GM23338 (cell line): Measurements from ENCODE around the gene SERP2. TPM values are rescaled to one million over a fixed set of nuclear protein-coding genes. Genes with fewer than 3 reads are reported as not detected.

ENCODE experiments used
- ATAC-seq: fragments of 200-7000 bp; cut with Tn5 transposase; 3 replicates; pipeline ENCODE4 v1.9.1; 2020
- DNase-seq: peaks from one replicate; pipeline ENCODE4 v3.0.0-alpha.2; 2015; ENCODE audit warnings: low spot score
- H2AFZ ChIP-seq: fragments of 200-600 bp; sonication (generic); 2 replicates; pipeline ENCODE4 v1.8.0; 2016; ENCODE audit warnings: antibody characterized with exemption, mild to moderate bottlenecking, moderate library complexity
- H3F3A ChIP-seq: fragments of 200-600 bp; sonication (generic); replicated peaks from 2 replicates; pipeline ENCODE4 v1.8.0; 2017; ENCODE audit warnings: antibody characterized with exemption, mixed run types, low read depth
- H3K27ac ChIP-seq: fragments of 200-600 bp; sonication (generic); 2 replicates; pipeline ENCODE4 v1.6.1; 2016; ENCODE audit warnings: low read depth
- H3K27me3 ChIP-seq: fragments of 200-600 bp; sonication (generic); 2 replicates; pipeline ENCODE4 v1.8.0; 2016; ENCODE audit warnings: mild to moderate bottlenecking, mixed run types, moderate library complexity; ENCODE audit not compliant: insufficient read depth
- H3K36me3 ChIP-seq: fragments of 200-600 bp; sonication (generic); 2 replicates; pipeline ENCODE4 v1.8.0; 2016; ENCODE audit warnings: mild to moderate bottlenecking; ENCODE audit not compliant: insufficient read depth
- H3K4me1 ChIP-seq: fragments of 200-600 bp; sonication (generic); 2 replicates; pipeline ENCODE4 v1.8.0; 2016; ENCODE audit warnings: mild to moderate bottlenecking, moderate library complexity; ENCODE audit not compliant: insufficient read depth
- H3K4me2 ChIP-seq: fragments of 200-600 bp; sonication (generic); 2 replicates; pipeline ENCODE4 v1.7.1; 2017; ENCODE audit warnings: mixed run types
- H3K4me3 ChIP-seq: fragments of 200-600 bp; sonication (generic); 2 replicates; pipeline ENCODE4 v1.6.1; 2016; ENCODE audit warnings: mixed run types
- H3K79me2 ChIP-seq: fragments of 200-600 bp; sonication (generic); replicated peaks from 2 replicates; pipeline ENCODE4 v1.8.0; 2017; ENCODE audit warnings: mild to moderate bottlenecking; ENCODE audit not compliant: insufficient read depth
- H3K9me2 ChIP-seq: fragments of 200-600 bp; sonication (generic); 2 replicates; pipeline ENCODE4 v1.8.0; 2017; ENCODE audit not compliant: insufficient read depth
- H4K20me1 ChIP-seq: fragments of 200-600 bp; sonication (generic); replicated peaks from 2 replicates; pipeline ENCODE4 v1.8.0; 2017; ENCODE audit warnings: mild to moderate bottlenecking; ENCODE audit not compliant: insufficient read depth
- H3K27ac Mint-ChIP-seq: 2 replicates; pipeline ENCODE4 v1.8.0; 2020; ENCODE audit warnings: inconsistent platforms, mild to moderate bottlenecking, moderate library complexity, mixed read lengths
- H3K27me3 Mint-ChIP-seq: 3 replicates; pipeline ENCODE4 v1.8.0; 2022; ENCODE audit warnings: low read depth, mild to moderate bottlenecking, moderate library complexity, mixed read lengths, inconsistent platforms; ENCODE audit not compliant: insufficient read depth, poor library complexity
- H3K36me3 Mint-ChIP-seq: 3 replicates; pipeline ENCODE4 v1.8.0; 2021; ENCODE audit warnings: low read depth, mild to moderate bottlenecking, inconsistent platforms, moderate library complexity, mixed read lengths
- H3K4me1 Mint-ChIP-seq: 3 replicates; pipeline ENCODE4 v1.8.0; 2020; ENCODE audit warnings: mild to moderate bottlenecking, inconsistent platforms, mixed read lengths
- H3K4me3 Mint-ChIP-seq: 3 replicates; pipeline ENCODE4 v1.8.0; 2021; ENCODE audit warnings: moderate library complexity, mild to moderate bottlenecking, inconsistent platforms, mixed read lengths
- H3K9me3 Mint-ChIP-seq: 3 replicates; pipeline ENCODE4 v1.8.0; 2020; ENCODE audit warnings: moderate library complexity, mild to moderate bottlenecking, inconsistent platforms, mixed read lengths
- CREB1 ChIP-seq: fragments of 250-450 bp; sonication (Bioruptor Pico); IDR thresholded peaks from 2 replicates; pipeline ENCODE4 v1.5.0; 2020; ENCODE audit warnings: low read depth, mild to moderate bottlenecking, moderate library complexity
- EZH2 ChIP-seq: fragments of 200-600 bp; sonication (generic); IDR thresholded peaks from one replicate; pipeline ENCODE4 v1.8.0; 2017; ENCODE audit warnings: antibody characterized with exemption, mild to moderate bottlenecking, low read depth; ENCODE audit not compliant: unreplicated experiment
- EZH2phosphoT487 ChIP-seq: fragments of 200-600 bp; sonication (generic); IDR thresholded peaks from one replicate; pipeline ENCODE4 v1.8.1; 2018; ENCODE audit warnings: antibody characterized with exemption; ENCODE audit not compliant: unreplicated experiment
- JUNB ChIP-seq: IDR thresholded peaks from one replicate; pipeline ENCODE4 v1.6.1; 2016; ENCODE audit warnings: antibody characterized with exemption; ENCODE audit not compliant: unreplicated experiment
- NANOG ChIP-seq: IDR thresholded peaks from 2 replicates; pipeline ENCODE4 v1.6.1; 2016; ENCODE audit warnings: antibody characterized with exemption, borderline replicate concordance
- POLR2AphosphoS5 ChIP-seq: IDR thresholded peaks from 2 replicates; pipeline ENCODE4 v1.6.1; 2016; ENCODE audit warnings: antibody characterized with exemption, low read depth
- STAT1 ChIP-seq: IDR thresholded peaks from one replicate; pipeline ENCODE4 v1.6.1; 2016; ENCODE audit warnings: antibody characterized with exemption; ENCODE audit not compliant: unreplicated experiment
- ZNF114 ChIP-seq: fragments of 250-450 bp; sonication (Bioruptor Pico); IDR thresholded peaks from 2 replicates; pipeline ENCODE4 v1.5.0; 2020; ENCODE audit warnings: mild to moderate bottlenecking, moderate library complexity
- ZNF331 ChIP-seq: fragments of 250-450 bp; sonication (Bioruptor Pico); IDR thresholded peaks from 2 replicates; pipeline ENCODE4 v1.5.0; 2020; ENCODE audit warnings: low read depth, mild to moderate bottlenecking, moderate library complexity
- ZNF462 ChIP-seq: fragments of 250-450 bp; sonication (Bioruptor Pico); IDR thresholded peaks from 2 replicates; pipeline ENCODE4 v1.5.0; 2020; ENCODE audit warnings: mild to moderate bottlenecking, moderate library complexity
- polyA plus RNA-seq: library from polyadenylated mRNA; unstranded; fragments of >200 nt; fragmentation: Nextera tagmentation; extraction: Ambion mirVana; gene quantifications from 2 replicates; pipeline ENCODE4 v1.2.1, GENCODE V29; 2016
- total RNA-seq: library from RNA; depleted of rRNA; stranded (reverse); fragments of >200 nt; shearing (Covaris generic); gene quantifications from 2 replicates; pipeline ENCODE4 v1.2.3, GENCODE V29; 2014
- TF ChIP-seq, protein P1 (sequence below): IDR thresholded peaks from 2 replicates; pipeline ENCODE4 v1.6.1; 2016; ENCODE audit warnings: antibody characterized with exemption
- TF ChIP-seq, protein P2 (sequence below): IDR thresholded peaks from one replicate; pipeline ENCODE4 v1.6.1; 2018; ENCODE audit warnings: antibody characterized with exemption; ENCODE audit not compliant: unreplicated experiment

The SERP2 gene
- total and polyA plus RNA-seq, 2 experiments from 2014 or later, result 0.59 to 3.4 TPM

DNA sequence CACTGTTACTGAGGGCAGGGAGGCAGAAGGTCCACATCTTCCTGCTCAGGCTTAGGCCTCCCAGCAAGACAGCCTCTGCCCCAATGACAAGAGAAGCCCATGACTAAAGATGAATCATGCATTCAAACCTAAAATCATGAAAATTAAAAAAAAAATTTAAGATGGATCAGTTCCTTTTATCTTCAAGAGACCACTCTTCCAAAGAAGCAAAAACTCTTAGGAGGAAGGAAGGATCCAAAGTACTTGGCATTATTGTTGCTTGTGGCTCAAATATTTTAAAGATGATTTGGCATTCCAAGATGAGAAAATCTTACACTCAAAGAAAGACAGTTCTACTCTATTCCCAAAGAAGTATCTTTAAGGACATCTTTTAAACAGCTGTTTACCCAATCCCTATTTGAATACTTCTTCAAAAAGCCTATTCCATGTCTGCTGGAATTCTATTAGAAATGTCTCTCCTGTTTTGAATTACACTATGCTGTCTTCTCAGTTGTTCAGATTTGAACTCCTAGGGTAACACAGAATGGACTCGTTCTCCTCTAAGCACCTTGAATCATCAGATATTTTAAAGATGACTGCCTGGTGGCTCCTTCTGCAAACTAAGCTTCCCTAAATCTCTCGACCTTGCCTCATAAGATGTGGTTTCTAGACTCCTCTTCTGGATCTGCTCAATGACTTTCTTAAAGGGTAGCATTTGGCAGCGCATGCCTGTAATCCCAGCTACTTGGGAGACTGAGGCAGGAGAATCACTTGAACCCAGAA lies 7.0 kb downstream of the SERP2 start (continued):
- no peak for TF ChIP-seq STAT1

- H3K4me1 ChIP-seq, result peaks cover 20% of the 10 kb centered on the region
- TF ChIP-seq, protein P1, sequence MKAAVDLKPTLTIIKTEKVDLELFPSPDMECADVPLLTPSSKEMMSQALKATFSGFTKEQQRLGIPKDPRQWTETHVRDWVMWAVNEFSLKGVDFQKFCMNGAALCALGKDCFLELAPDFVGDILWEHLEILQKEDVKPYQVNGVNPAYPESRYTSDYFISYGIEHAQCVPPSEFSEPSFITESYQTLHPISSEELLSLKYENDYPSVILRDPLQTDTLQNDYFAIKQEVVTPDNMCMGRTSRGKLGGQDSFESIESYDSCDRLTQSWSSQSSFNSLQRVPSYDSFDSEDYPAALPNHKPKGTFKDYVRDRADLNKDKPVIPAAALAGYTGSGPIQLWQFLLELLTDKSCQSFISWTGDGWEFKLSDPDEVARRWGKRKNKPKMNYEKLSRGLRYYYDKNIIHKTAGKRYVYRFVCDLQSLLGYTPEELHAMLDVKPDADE, result no peak
- TF ChIP-seq ZNF114 (no peak), STAT1 (no peak), CREB1 (CRISPR knock-in tag) (no peak), EZH2phosphoT487 (no peak), ZNF462 (CRISPR knock-in tag) (no peak), POLR2AphosphoS5 (no peak), JUNB (no peak), NANOG (no peak), EZH2 (no peak), ZNF331 (no peak)
- TF ChIP-seq, protein P2, sequence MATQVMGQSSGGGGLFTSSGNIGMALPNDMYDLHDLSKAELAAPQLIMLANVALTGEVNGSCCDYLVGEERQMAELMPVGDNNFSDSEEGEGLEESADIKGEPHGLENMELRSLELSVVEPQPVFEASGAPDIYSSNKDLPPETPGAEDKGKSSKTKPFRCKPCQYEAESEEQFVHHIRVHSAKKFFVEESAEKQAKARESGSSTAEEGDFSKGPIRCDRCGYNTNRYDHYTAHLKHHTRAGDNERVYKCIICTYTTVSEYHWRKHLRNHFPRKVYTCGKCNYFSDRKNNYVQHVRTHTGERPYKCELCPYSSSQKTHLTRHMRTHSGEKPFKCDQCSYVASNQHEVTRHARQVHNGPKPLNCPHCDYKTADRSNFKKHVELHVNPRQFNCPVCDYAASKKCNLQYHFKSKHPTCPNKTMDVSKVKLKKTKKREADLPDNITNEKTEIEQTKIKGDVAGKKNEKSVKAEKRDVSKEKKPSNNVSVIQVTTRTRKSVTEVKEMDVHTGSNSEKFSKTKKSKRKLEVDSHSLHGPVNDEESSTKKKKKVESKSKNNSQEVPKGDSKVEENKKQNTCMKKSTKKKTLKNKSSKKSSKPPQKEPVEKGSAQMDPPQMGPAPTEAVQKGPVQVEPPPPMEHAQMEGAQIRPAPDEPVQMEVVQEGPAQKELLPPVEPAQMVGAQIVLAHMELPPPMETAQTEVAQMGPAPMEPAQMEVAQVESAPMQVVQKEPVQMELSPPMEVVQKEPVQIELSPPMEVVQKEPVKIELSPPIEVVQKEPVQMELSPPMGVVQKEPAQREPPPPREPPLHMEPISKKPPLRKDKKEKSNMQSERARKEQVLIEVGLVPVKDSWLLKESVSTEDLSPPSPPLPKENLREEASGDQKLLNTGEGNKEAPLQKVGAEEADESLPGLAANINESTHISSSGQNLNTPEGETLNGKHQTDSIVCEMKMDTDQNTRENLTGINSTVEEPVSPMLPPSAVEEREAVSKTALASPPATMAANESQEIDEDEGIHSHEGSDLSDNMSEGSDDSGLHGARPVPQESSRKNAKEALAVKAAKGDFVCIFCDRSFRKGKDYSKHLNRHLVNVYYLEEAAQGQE, result no peak
- ATAC-seq, result peak; percentile 30; the same call in 1 of the 3 replicates
- H3K4me1 Mint-ChIP-seq, result peaks cover 12% of the 10 kb centered on the region
- DNase-seq, result no peak
- no peaks in the 10 kb centered on the region for H3K27me3 ChIP-seq
- H3K27me3 Mint-ChIP-seq, result no peaks in the 10 kb centered on the region
- no peaks in the 10 kb centered on the region for H3K79me2 ChIP-seq
- H3F3A ChIP-seq, result no peaks in the 10 kb centered on the region
- no peak overlapping the region for H3K27ac Mint-ChIP-seq
- H3K9me3 Mint-ChIP-seq, result no peaks in the 10 kb centered on the region
- H3K36me3 ChIP-seq, result no peaks in the 10 kb centered on the region
- H2AFZ ChIP-seq, result no peak overlapping the region
- no peak overlapping the region for H3K4me3 Mint-ChIP-seq
- no peaks in the 10 kb centered on the region for H3K36me3 Mint-ChIP-seq
- H3K4me2 ChIP-seq, result no peak overlapping the region
- H3K4me3 ChIP-seq, result no peak overlapping the region
- H3K9me2 ChIP-seq, result no peaks in the 10 kb centered on the region
- H4K20me1 ChIP-seq, result no peaks in the 10 kb centered on the region
- H3K27ac ChIP-seq, result no peak overlapping the region
Measured at GRCh38 chr13:44382635-44383145, 9.1 kb downstream of the SERP2 start.
